GM21367 (cell line): ENCODE results near the gene HS3ST1.
A peak's percentile ranks its signal among the peaks of the same experiment; 100 is the strongest.
"Not testable (repeated sequence)": the region's sequence is repeated elsewhere in the genome, so short reads cannot be mapped to it uniquely, and the experiment has no call there.

Experiments used
- ATAC-seq: cut with Tn5 transposase; IDR thresholded peaks from one replicate; pipeline ENCODE4 v1.9.1; 2021; ENCODE audit not compliant: unreplicated experiment

Gene HS3ST1

GRCh38 chr4:11407551-11407950 lies 21.1 kb downstream of the HS3ST1 start:
- no peak for ATAC-seq

GRCh38 chr4:11404431-11404830 lies 24.3 kb downstream of the HS3ST1 start:
- no peak for ATAC-seq

- ATAC-seq = peak; percentile 49
These were observed 26.5 kb downstream of the HS3ST1 start for GRCh38 chr4:11402192-11402591.

- no peak for ATAC-seq
These were observed 29.2 kb downstream of the HS3ST1 start for GRCh38 chr4:11399461-11399971.

GRCh38 chr4:11397819-11398610 lies 30.7 kb downstream of the HS3ST1 start:
- ATAC-seq = peak; percentile 80

- no peak for ATAC-seq
These were observed 31.5 kb downstream of the HS3ST1 start for GRCh38 chr4:11397146-11397545.

- ATAC-seq = no peak
These were observed 35.1 kb downstream of the HS3ST1 start for GRCh38 chr4:11393551-11393950.

- not testable (repeated sequence) for ATAC-seq
These were observed 44.6 kb downstream of the HS3ST1 start for GRCh38 chr4:11384072-11384471.

GRCh38 chr4:11376571-11376970 lies 52.1 kb downstream of the HS3ST1 start:
- no peak for ATAC-seq

- ATAC-seq = no peak
These were observed 52.5 kb downstream of the HS3ST1 start for GRCh38 chr4:11376146-11376545.

- no peak for ATAC-seq
These were observed 60.0 kb downstream of the HS3ST1 start for GRCh38 chr4:11368701-11369115.

GRCh38 chr4:11367371-11367770 lies 61.3 kb downstream of the HS3ST1 start:
- no peak for ATAC-seq

GRCh38 chr4:11366859-11367258 lies 61.8 kb downstream of the HS3ST1 start:
- no peak for ATAC-seq

GRCh38 chr4:11365039-11365438 lies 63.7 kb downstream of the HS3ST1 start:
- no peak for ATAC-seq

GRCh38 chr4:11359591-11359990 lies 69.1 kb downstream of the HS3ST1 start:
- no peak for ATAC-seq

- ATAC-seq = no peak
These were observed 73.5 kb downstream of the HS3ST1 start for GRCh38 chr4:11355226-11355625.

GRCh38 chr4:11354531-11354930 lies 74.2 kb downstream of the HS3ST1 start:
- no peak for ATAC-seq

GRCh38 chr4:11348449-11349088 lies 80.1 kb downstream of the HS3ST1 start:
- no peak for ATAC-seq

GRCh38 chr4:11344916-11345315 lies 83.8 kb downstream of the HS3ST1 start:
- ATAC-seq = no peak

- ATAC-seq = no peak
These were observed 85.2 kb downstream of the HS3ST1 start for GRCh38 chr4:11343536-11343935.
